K562 (cell line): ENCODE data around the gene STT3A. TPM values are rescaled to one million over a fixed set of nuclear protein-coding genes. Genes with fewer than 3 reads are reported as not detected.
A peak's percentile ranks its signal among the peaks of the same experiment; 100 is the strongest.

Experiments used
- CBFA2T2 ChIP-seq: fragments of 450-650 bp; conservative IDR thresholded peaks from 2 replicates; pipeline ENCODE4 v1.6.1; 2017; ENCODE audit warnings: mild to moderate bottlenecking
- CREB1 ChIP-seq, 2 experiments: sonication (generic) in 1 of 2; formaldehyde crosslinking in 1 of 2; IDR thresholded peaks; 2 replicates each; pipeline versions ENCODE4 v1.6.1 to v1.8.0; 2012 to 2022; ENCODE audit warnings: inconsistent platforms in 1 of 2, mild to moderate bottlenecking in 1 of 2, missing genetic modification reagents in 1 of 2, moderate library complexity in 1 of 2
- CREM ChIP-seq: IDR thresholded peaks from 2 replicates; pipeline ENCODE4 v1.6.1; 2014; ENCODE audit warnings: antibody characterized with exemption, low read depth
- ELF1 ChIP-seq: fragments of 200-800 bp; sonication (Bioruptor generic); IDR thresholded peaks from 2 replicates; pipeline ENCODE4 v1.6.1; 2016; ENCODE audit warnings: missing genetic modification characterization, missing compliant biosample characterization
- GTF2B ChIP-seq: IDR thresholded peaks from 2 replicates; pipeline ENCODE4 v1.6.1; 2011; ENCODE audit not compliant: insufficient read length; ENCODE audit errors: extremely low read depth
- KLF1 ChIP-seq: fragments of 450-650 bp; IDR thresholded peaks from 2 replicates; pipeline ENCODE4 v1.6.1; 2016; ENCODE audit warnings: missing genetic modification characterization, missing compliant biosample characterization
- MED1 ChIP-seq: sonication (generic); formaldehyde crosslinking; IDR thresholded peaks from 2 replicates; pipeline ENCODE4 v1.8.1; 2023; ENCODE audit warnings: missing genetic modification reagents, borderline replicate concordance
- MITF ChIP-seq: IDR thresholded peaks from 2 replicates; pipeline ENCODE4 v1.6.1; 2014; ENCODE audit warnings: antibody characterized with exemption
- NCOA4 ChIP-seq: fragments of 450-650 bp; IDR thresholded peaks from 2 replicates; pipeline ENCODE4 v1.6.1; 2018; ENCODE audit warnings: mild to moderate bottlenecking; ENCODE audit not compliant: partially characterized antibody
- NR1H2 ChIP-seq: sonication (generic); formaldehyde crosslinking; IDR thresholded peaks from 2 replicates; pipeline ENCODE4 v1.4.0; 2020; ENCODE audit warnings: mild to moderate bottlenecking, missing genetic modification reagents
- PBX2 ChIP-seq, 2 experiments: IDR thresholded peaks in 1 of 2; conservative IDR thresholded peaks in 1 of 2; 2 replicates each; pipeline ENCODE4 v1.6.1; 2016; ENCODE audit warnings: low read depth in 2 of 2, mild to moderate bottlenecking in 1 of 2, missing compliant biosample characterization in 1 of 2, missing genetic modification characterization in 1 of 2, moderate library complexity in 1 of 2
- POLR2B ChIP-seq: fragments of 450-650 bp; IDR thresholded peaks from 2 replicates; pipeline ENCODE4 v1.6.1; 2018; ENCODE audit warnings: low read depth; ENCODE audit not compliant: partially characterized antibody
- SIN3A ChIP-seq, 2 experiments: fragments of 150-350 bp in 1 of 2; IDR thresholded peaks; 2 replicates each; pipeline ENCODE4 v1.6.1; 2011 to 2016; ENCODE audit warnings: borderline replicate concordance in 2 of 2, low read depth in 2 of 2, low read length in 2 of 2, mild to moderate bottlenecking in 2 of 2, moderate library complexity in 2 of 2; ENCODE audit not compliant: control insufficient read depth in 1 of 2
- SP1 ChIP-seq: sonication (generic); formaldehyde crosslinking; IDR thresholded peaks from 2 replicates; pipeline ENCODE4 v1.8.1; 2022; ENCODE audit warnings: mild to moderate bottlenecking, missing genetic modification reagents
- SRSF9 ChIP-seq: fragments of 200-400 bp; formaldehyde crosslinking; IDR thresholded peaks from 2 replicates; pipeline ENCODE4 v1.6.1; 2017; ENCODE audit warnings: low read depth, low read length, borderline replicate concordance
- SUPT5H ChIP-seq: fragments of 450-650 bp; IDR thresholded peaks from 2 replicates; pipeline ENCODE4 v1.6.1; 2016
- TEAD2 ChIP-seq: fragments of 450-650 bp; IDR thresholded peaks from 2 replicates; pipeline ENCODE4 v1.6.1; 2016; ENCODE audit warnings: missing genetic modification characterization, control low read depth, missing compliant biosample characterization
- ZBTB26 ChIP-seq: fragments of 450-650 bp; formaldehyde crosslinking; IDR thresholded peaks from 2 replicates; pipeline ENCODE4 v1.4.0; 2022; ENCODE audit warnings: missing genetic modification characterization
- ZBTB5 ChIP-seq: fragments of 450-650 bp; IDR thresholded peaks from 2 replicates; pipeline ENCODE4 v1.6.1; 2017; ENCODE audit warnings: antibody characterized with exemption
- polyA plus RNA-seq, 8 experiments: library from polyadenylated mRNA; depleted of rRNA in 4 of 8; stranded (reverse) in 5 of 8; unstranded in 3 of 8; fragments of >200 nt; fragmentation: Nextera tagmentation in 2 of 8; fragmentation: Illumina TruSeq in 1 of 8; extraction: Ambion mirVana in 2 of 8; extraction: Trizol in 1 of 8; gene quantifications; 2 replicates each; pipeline versions ENCODE4 v1.2.1 to v1.2.3, GENCODE V29; 2011 to 2014; ENCODE audit warnings: inconsistent platforms in 1 of 8, missing spikeins in 1 of 8
- total RNA-seq, 7 experiments: library from RNA; depleted of rRNA in 6 of 7; stranded (reverse); fragments of >200 nt in 6 of 7; fragmentation: Illumina TruSeq in 2 of 7; extraction: Trizol in 2 of 7; gene quantifications; 2 replicates each; pipeline versions ENCODE4 v1.2.1 to v1.2.3, GENCODE V29; 2011 to 2021; ENCODE audit warnings: low replicate concordance in 1 of 7

Gene STT3A
- total and polyA plus RNA-seq, 9 of the 15 experiments (the other 6 are each of a cell fraction or from before 2014, with no cell fraction given): 70.7 to 330 (median 192) TPM

- TF ChIP-seq ELF1 (tag) (peak; percentile 60; the same call in 1 of the 2 replicates), MITF (peak; percentile 84; the same call in 1 of the 2 replicates), SUPT5H (peak; percentile 78), CREM (peak; percentile 97), SP1 (peak; percentile 80), NR1H2 (CRISPR knock-in tag) (0 out of 2 replicates have a peak, but pooled peaks have one; percentile 18), MED1 (CRISPR knock-in tag) (no peak), POLR2B (peak; percentile 68), CBFA2T2 (peak; percentile 60), SIN3A (IDR thresholded peaks at IDR 0.05; ENCODE audit: borderline replicate concordance in 2 of 2, control insufficient read depth in 1 of 2, low read depth in 2 of 2, low read length in 2 of 2) (peak; percentile 61 to 85), PBX2 (CRISPR knock-in tag; IDR thresholded peaks at IDR 0.05; ENCODE audit: low read depth) (peak; percentile 87), PBX2 (tag; conservative IDR thresholded peaks at IDR 0.05; ENCODE audit: low read depth) (peak; percentile 100), ZBTB26 (peak; percentile 87), TEAD2 (no peak), GTF2B (no peak), NCOA4 (no peak), CREB1 (IDR thresholded peaks at IDR 0.05) (peak; percentile 94), CREB1 (CRISPR knock-in tag; IDR thresholded peaks at IDR 0.05) (peak; percentile 93), KLF1 (tag) (no peak), ZBTB5 (peak; percentile 97), SRSF9 (no peak)
These were observed at the start of gene STT3A (continued) for GRCh38 chr11:125592305-125593113.
